SW480 (cell line): Measurements from ENCODE around the gene FOXJ1.
A peak's percentile ranks its signal among the peaks of the same experiment; 100 is the strongest.

Source experiments
- DNase-seq: peaks from one replicate; pipeline ENCODE4 v3.0.0-alpha.2; 2016; ENCODE audit warnings: low spot score

The FOXJ1 gene

GRCh38 chr17:76160896-76161528 is 20.0 kb upstream of the FOXJ1 start:
- no peak for DNase-seq

- DNase-seq = no peak
Observed at GRCh38 chr17:76159157-76159556, 18.1 kb upstream of the FOXJ1 start.

- DNase-seq = no peak
Observed at GRCh38 chr17:76157759-76158158, 16.7 kb upstream of the FOXJ1 start.

GRCh38 chr17:76156662-76156991 is 15.6 kb upstream of the FOXJ1 start:
- DNase-seq = no peak

- DNase-seq = no peak
Observed at GRCh38 chr17:76155988-76156661, 15.1 kb upstream of the FOXJ1 start.

GRCh38 chr17:76154936-76155845 is 14.1 kb upstream of the FOXJ1 start:
- no peak for DNase-seq

GRCh38 chr17:76154292-76154691 is 13.2 kb upstream of the FOXJ1 start:
- DNase-seq = no peak

- DNase-seq = no peak
Observed at GRCh38 chr17:76153640-76154039, 12.6 kb upstream of the FOXJ1 start.

- DNase-seq = no peak
Observed at GRCh38 chr17:76153202-76153601, 12.2 kb upstream of the FOXJ1 start.

GRCh38 chr17:76152591-76152990 is 11.5 kb upstream of the FOXJ1 start:
- DNase-seq = no peak

- no peak for DNase-seq
Observed at GRCh38 chr17:76151896-76152454, 10.9 kb upstream of the FOXJ1 start.

GRCh38 chr17:76150712-76151622 is 9.9 kb upstream of the FOXJ1 start:
- no peak for DNase-seq

GRCh38 chr17:76149214-76149613 is 8.2 kb upstream of the FOXJ1 start:
- DNase-seq = no peak

GRCh38 chr17:76148015-76148326 is 6.9 kb upstream of the FOXJ1 start:
- no peak for DNase-seq

- peak; percentile 54 for DNase-seq
Observed at GRCh38 chr17:76147211-76148014, 6.4 kb upstream of the FOXJ1 start.

- DNase-seq = no peak
Observed at GRCh38 chr17:76146053-76146851, 5.2 kb upstream of the FOXJ1 start.

GRCh38 chr17:76145231-76146052 is 4.4 kb upstream of the FOXJ1 start:
- DNase-seq = no peak

- DNase-seq = no peak
Observed at GRCh38 chr17:76142585-76143041, 1.6 kb upstream of the FOXJ1 start.

GRCh38 chr17:76142039-76142584 is 1.1 kb upstream of the FOXJ1 start:
- DNase-seq = no peak
